HG02588 (cell line): Measurements from ENCODE around the gene YKT6.
"Not testable (repeated sequence)": the region's sequence is repeated elsewhere in the genome, so short reads cannot be mapped to it uniquely, and the experiment has no call there.

Experiments used
- ATAC-seq: cut with Tn5 transposase; IDR thresholded peaks from one replicate; pipeline ENCODE4 v1.9.1; 2021; ENCODE audit warnings: mild to moderate bottlenecking, moderate library complexity; ENCODE audit not compliant: unreplicated experiment

Gene YKT6

GRCh38 chr7:44172352-44172751, 28.4 kb upstream of the YKT6 start:
- ATAC-seq: no peak

DNA sequence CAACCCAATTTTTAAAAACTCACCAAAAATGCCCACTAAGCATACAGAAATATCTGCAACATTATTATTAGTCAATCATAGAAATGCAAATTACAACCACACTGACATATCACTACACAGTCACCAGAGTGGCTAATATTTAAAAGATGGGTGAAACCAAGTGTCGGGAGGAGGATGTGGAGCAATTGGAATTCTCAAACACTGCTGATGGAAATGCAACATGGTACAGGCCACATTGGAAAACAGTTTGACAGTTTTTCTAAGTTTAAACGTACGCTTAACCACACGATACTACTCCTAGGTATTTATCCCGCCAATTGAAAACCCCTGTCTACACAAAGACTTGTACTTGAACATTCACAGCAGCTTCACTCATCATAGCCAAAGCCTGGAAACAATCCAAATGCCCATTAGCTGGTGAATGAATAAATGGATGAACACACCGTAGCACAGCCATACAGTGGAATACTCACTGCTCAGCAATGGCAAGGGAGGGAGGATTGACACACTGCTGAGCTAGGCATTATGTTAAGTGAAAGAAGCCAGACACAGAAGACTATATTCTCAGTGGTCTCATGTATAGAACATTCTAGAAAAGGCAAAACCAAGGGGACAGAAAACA, 27.9 kb upstream of the YKT6 start:
- ATAC-seq: no peak

GRCh38 chr7:44173911-44174693, 26.7 kb upstream of the YKT6 start:
- no peak for ATAC-seq

- not testable (repeated sequence) for ATAC-seq
These were observed 26.2 kb upstream of the YKT6 start for GRCh38 chr7:44174694-44174948.

DNA sequence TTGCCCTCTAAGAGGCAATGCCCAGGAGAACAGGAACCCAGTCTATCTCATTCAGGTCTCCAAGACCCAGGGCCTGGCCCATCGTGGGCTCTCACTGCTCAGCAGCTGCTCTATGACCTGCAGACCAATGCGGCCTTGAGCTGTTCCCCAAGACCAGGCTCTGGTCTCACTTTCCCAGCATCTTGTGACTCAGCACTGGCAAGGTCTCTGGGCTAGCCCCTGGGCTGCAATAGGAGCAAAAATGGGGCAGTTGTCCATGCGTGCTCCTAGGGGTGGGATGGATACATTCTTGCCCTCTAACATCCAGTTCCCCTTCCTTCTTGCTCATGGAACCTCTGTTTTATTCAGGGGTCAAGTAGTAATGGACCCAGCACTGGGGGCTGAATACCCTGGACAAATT, 25.0 kb upstream of the YKT6 start:
- ATAC-seq: no peak

GRCh38 chr7:44176486-44176885, 24.3 kb upstream of the YKT6 start:
- no peak for ATAC-seq

GRCh38 chr7:44177570-44178131, 23.1 kb upstream of the YKT6 start:
- no peak for ATAC-seq

- no peak for ATAC-seq
These were observed 20.1 kb upstream of the YKT6 start for GRCh38 chr7:44180631-44181030.

DNA sequence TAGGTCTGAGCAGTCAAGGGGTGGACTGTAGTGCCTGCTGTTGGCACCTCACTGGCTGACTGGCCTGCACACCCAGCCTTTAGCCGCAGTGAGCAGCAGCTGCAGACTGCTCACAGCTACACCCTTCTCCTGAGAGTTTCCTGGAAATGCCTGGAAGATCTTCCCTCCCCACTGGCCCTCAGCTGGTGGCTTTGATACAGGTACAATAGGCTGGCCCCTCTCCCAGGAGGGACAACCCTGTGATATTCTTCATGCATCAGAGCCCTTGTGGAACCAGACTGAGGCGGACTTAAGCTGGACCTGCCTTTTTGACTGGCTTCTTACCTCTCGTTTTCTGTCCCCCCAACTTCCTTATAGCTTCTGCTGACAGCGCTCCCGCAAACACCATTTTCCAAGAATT, 18.0 kb upstream of the YKT6 start:
- ATAC-seq: no peak

DNA sequence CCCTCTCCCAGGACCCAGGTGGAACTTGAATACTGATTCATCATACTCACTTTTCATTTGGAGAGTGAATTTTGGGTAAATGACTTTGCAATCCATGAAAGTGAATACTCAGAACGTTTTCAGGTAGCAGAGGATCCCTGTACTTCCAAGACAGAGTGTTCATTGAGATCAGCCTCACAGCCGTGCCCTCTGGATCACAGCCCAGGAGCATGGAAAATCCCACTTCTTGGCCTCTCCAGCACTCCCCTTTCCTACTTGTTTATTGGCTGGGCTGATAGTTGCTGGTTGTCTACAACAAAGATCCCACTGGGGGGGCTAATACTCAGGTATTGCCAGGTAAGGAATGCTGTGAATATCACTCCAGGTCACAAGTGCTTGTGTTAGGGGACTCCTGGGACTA, 17.4 kb upstream of the YKT6 start:
- ATAC-seq: no peak

DNA sequence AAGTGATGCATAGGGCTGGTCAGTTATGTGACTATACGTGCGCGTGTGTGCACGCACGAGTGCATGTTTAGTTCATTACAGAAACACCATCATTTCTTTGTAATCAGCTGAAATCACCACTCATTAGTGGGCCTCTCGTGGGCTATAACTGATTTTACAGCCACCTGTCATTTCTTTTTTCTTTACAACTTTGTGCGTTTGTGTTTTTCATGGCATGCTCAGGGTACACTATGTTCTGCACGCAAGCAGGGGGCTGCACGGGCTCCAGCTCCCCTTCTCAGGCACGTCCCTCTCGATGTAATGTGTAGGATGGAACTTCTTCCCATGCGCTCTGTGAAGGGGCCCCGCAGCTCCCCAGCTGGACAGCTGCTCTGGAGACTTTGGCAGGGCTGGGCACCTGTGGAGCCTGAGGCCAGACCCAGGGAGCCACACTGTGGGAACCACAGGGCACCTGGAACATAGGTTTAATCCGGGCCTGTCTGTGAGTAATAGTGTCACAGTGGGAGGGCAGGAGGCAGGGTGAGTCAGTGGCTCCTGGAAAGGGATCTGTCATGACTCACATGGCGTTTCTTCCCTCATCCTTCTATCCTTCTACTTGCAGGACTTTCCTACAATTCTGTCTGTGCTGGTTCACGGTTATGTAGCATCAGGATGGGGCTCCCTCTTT, 16.4 kb upstream of the YKT6 start:
- ATAC-seq: no peak

- ATAC-seq: no peak
These were observed 15.8 kb upstream of the YKT6 start for GRCh38 chr7:44184873-44185446.

DNA sequence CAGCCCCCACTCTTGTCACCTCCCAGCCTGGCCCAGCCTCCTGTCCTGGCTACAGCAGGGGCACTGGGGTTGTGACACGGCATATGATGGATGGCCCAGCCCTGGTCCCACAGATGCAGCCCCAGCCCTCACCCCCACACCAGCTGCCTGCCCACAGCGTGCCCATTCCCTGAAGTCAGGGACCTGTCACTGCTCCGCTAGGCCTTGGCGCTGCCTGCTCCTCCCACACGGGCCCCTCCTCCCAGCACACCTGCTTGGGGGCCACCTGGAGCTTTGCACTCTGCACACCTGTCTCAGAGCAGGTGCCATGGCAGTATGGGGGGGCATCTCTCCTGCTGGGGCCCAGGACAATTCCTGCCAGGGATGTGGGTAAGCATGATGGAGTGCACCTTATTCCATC, 15.0 kb upstream of the YKT6 start:
- no peak for ATAC-seq

- ATAC-seq: no peak
These were observed 14.0 kb upstream of the YKT6 start for GRCh38 chr7:44186736-44187135.

GRCh38 chr7:44187636-44188416, 13.0 kb upstream of the YKT6 start:
- ATAC-seq: no peak

DNA sequence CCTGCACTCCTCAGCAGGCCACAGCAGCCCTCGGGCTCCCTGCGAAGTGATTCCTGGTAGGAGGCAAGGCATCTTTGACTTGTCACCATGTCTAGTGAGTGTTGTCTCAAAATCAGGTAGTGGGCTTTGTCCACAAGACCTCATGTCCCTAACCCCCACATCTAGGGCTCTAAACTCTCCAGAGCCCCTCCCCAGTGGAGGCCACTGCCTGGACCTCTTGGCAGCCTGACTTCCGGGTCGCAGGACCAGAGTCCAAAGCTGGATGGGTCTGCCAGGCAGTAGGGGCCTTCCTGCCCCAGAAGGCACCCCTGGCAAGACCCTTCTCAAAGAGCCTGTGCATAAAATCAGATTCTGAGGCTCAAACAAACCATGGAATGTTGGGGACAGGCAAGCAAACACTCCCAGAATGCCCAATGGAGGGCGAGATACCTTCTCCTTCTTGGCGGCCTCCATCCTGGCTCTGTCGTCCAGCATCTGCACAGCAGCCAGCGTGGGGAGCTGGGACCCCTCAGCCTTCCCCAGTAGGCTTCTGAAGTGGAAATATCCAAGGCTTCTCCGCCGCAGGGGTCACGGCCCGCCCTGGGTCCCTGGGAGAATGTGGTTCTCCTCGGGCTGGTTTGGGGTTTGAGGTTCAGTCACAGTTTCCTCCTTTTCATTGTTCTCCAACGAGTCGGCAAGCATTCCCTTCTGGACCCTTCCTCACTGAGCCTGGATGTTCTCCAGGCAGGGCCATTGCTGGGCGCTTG, 12.1 kb upstream of the YKT6 start:
- no peak for ATAC-seq

DNA sequence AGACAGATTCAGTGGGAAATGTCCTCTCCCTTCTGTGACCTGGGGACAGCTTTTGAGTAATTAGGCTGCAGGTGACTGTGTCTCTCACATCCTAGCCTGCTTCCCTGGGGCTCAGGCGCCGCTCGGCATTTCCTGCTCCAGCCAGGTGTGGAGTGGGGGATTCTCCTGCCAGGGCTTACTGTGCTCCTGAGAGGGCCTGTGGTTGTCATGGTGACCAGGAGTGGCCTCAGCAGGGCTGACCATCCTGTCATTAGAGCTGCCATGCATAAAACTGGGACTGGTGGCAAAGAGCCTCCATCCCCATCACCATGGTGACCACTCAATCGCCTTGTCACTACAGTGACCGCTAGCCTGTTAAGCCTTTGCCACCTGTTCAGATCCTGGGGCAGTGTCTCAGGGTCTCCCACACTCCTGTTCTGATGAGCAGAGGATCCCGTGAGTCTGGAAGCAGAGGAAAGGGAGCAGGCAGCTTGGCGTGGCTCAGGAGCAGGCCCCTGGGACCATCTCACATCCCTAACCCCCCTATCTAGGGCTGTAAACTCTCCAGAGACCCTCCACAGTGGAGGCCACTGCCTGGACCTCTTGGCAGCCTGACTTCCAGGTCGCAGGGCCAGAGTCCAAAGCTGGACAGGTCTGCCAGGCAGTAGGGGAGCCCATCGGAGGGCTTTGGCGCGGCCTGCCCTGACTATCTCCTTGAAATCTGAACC, 11.3 kb upstream of the YKT6 start, which contains the start of gene GCK:
Gene GCK (minus strand): TSS at position 154 of the 707 bp plus-strand sequence. CDS start 486 bp downstream, outside the sequence.
- ATAC-seq: no peak

DNA sequence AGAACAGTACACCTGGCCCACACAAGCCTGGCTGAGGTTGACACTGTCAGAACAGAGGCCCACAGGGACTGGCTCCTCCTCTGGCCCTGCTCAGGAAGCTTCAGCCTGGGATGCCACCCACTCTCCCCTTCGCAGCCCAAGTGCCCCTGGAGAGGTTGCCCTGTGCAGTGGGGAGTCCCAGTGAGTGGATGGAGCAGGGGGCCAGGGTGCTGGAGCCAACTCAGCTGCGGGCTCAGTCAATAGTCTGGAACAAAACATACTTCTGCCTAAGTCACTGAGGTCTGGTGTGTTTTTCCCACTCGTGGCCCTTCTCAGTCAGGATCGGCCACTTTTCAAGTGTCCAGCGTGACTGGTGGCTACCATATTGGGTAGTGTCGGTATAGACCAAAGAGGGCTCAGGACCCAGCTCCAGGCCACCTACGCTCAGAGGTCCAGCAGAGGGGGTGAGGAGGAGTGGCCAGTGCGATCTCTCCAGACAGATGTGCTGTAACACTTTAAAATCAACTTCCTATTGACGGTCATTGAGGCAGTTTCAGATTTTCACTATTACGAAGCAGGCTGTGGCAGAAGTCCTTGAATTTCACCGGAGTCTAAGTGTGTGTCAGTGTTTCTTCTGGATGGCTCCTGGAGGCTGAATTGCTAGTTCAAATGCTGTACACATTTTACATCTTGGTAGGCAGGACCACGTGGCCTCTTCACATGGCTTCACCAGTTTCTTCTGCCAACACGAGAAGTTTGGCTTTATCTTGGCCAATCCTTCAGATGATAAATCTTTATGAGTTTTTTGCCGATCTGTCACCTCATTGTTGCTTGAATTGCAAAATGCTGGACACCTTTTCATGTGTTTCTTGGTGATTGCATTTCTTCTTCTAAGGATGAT, 10.5 kb upstream of the YKT6 start:
- no peak for ATAC-seq

GRCh38 chr7:44191171-44191570, 9.6 kb upstream of the YKT6 start:
- no peak for ATAC-seq
